Esophagus muscularis mucosa (tissue), 3 donors: ENCODE results near the gene METTL27.
"Not testable (repeated sequence)": the region's sequence is repeated elsewhere in the genome, so short reads cannot be mapped to it uniquely, and the experiment has no call there.

Source experiments
- CTCF ChIP-seq, 3 experiments: fragments of 200-600 bp in 2 of 3; fragments of 450-650 bp in 1 of 3; sonication (generic) in 2 of 3; IDR thresholded peaks; one replicate each; pipeline ENCODE4 v1.5.1; 2017 to 2019; ENCODE audit warnings: antibody characterized with exemption in 3 of 3, mild to moderate bottlenecking in 2 of 3, moderate library complexity in 1 of 3
- POLR2AphosphoS5 ChIP-seq, 2 donors: sonication (generic); formaldehyde crosslinking; IDR thresholded peaks; one replicate each; pipeline ENCODE4 v1.6.1; 2017; ENCODE audit warnings: antibody characterized with exemption in 2 of 2

GRCh38 chr7:73787786-73788048 is 54.6 kb downstream of the METTL27 start:
- not testable (repeated sequence) for TF ChIP-seq POLR2AphosphoS5, CTCF (IDR thresholded peaks at IDR 0.05)
